GM18519 (cell line): Measurements from ENCODE around the gene ZNF213.
"Not testable (repeated sequence)": the region's sequence is repeated elsewhere in the genome, so short reads cannot be mapped to it uniquely, and the experiment has no call there.

Experiments used
- ATAC-seq: cut with Tn5 transposase; IDR thresholded peaks from one replicate; pipeline ENCODE4 v1.9.1; 2021; ENCODE audit warnings: mild to moderate bottlenecking, moderate library complexity; ENCODE audit not compliant: unreplicated experiment, low FRiP score

The ZNF213 gene

GRCh38 chr16:3123986-3124886 is 10.6 kb upstream of the ZNF213 start:
- ATAC-seq, result peak; percentile 67

- no peak for ATAC-seq
These were observed 7.1 kb upstream of the ZNF213 start for GRCh38 chr16:3127745-3128144.

- no peak for ATAC-seq
These were observed 5.4 kb upstream of the ZNF213 start for GRCh38 chr16:3129137-3130131.

GRCh38 chr16:3131755-3132377 is 3.0 kb upstream of the ZNF213 start:
- no peak for ATAC-seq

GRCh38 chr16:3133844-3134243 is 985 bp upstream of the ZNF213 start:
- ATAC-seq, result no peak

DNA sequence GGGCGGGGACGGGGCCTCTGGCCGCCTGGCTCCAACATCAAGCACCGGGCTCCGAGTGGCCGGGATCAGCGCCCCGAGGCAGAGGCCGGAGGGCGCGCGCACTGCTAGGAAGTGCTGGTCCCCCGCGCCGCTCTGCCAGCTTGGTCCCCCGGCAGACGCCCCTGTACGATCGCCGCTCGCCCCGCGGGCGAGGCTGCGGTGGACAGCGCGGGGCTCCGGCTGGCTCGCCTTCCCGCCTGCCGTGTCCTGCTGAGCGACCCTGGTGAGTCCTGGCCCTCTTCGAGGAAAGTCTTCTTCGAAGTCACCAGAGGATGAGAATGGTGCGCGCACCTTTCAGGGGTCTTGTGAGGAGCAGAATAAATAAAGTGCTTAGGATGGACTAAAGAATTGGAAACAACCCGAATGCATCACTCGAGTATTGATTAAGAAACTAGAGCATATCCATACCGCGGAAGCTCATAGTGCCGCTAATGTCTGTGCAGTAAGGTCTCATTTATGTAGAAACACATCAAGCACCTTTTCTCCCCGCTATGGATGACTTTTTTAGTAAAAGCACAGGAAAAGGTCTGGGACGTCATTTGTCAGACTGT is 392 bp downstream of the ZNF213 start:
- peak; percentile 18 for ATAC-seq

- ATAC-seq, result no peak
These were observed 2.4 kb downstream of the ZNF213 start for GRCh38 chr16:3137267-3137666.

DNA sequence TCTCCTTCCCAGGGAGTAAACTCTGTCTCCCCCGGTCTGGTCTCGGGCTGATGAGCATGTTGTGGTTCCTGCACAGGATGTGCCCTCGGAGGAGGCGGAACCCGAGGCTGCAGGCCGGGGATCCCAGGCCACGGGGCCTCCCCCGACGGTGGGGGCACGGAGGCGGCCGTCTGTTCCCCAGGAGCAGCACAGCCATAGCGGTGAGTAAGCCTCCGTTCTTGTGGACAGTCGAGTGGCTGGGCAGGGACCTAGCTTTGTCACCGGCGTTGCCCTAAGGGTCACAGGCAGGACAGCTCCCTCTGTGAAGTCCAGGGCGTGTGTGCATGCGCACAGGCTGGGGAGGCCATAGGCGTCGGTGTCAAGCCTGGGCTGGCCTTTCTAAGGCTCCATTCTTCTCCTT is 3.5 kb downstream of the ZNF213 start:
- ATAC-seq, result no peak

DNA sequence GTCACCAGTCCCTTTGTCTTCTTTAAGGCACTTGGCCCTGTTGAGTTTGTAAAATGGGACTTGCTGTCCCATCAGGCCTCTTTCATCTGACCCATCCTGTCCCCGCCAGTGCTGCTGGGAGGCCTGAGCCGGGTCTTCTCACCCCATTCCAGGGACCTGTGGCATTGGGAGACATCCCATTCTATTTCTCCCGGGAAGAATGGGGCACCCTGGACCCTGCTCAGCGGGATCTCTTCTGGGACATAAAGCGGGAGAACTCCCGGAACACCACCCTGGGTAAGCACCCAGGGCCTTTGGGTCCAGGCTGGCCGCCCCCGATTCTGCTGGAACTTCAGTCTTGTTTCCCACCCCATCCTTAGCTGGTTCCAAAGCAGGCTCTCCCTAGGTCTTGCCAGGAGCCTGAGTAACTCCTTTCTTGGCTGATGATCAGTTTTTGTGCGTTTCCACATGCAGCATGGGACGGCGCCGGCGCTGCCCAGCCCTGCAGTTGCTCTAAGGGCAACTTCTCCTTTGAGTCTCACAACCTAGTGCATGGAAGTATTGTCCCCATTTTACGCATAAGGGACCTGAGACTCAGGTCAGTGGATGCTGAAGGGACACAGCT is 4.1 kb downstream of the ZNF213 start:
- ATAC-seq, result no peak

DNA sequence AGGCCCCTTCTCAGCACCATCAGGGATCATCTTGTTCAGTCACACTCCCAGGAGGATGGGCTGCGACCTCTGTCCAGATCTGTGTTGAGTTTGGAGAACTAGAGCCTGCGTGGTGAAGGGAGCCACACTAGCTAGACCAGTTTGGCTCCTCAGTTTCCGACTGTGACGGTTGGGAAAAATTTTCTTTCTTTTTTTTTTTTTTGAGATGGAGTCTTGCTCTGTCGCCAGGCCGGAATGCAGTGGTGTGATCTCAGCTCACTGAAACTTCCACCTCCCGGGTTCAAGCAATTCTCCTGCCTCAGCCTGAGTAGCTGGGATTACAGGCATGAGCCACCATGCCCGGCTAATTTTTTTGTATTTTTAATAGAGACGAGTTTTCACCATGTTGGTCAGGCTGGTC is 4.7 kb downstream of the ZNF213 start:
- not testable (repeated sequence) for ATAC-seq

GRCh38 chr16:3140603-3141427 is 6.0 kb downstream of the ZNF213 start:
- ATAC-seq, result no peak

- ATAC-seq, result no peak
These were observed 7.0 kb downstream of the ZNF213 start for GRCh38 chr16:3141781-3142311.

- no peak for ATAC-seq
These were observed 7.5 kb downstream of the ZNF213 start for GRCh38 chr16:3142327-3142726.

- no peak for ATAC-seq
These were observed 7.9 kb downstream of the ZNF213 start for GRCh38 chr16:3142770-3143169.

GRCh38 chr16:3143189-3143588 is 8.4 kb downstream of the ZNF213 start:
- no peak for ATAC-seq

GRCh38 chr16:3143598-3144320 is 8.9 kb downstream of the ZNF213 start:
- ATAC-seq, result no peak

DNA sequence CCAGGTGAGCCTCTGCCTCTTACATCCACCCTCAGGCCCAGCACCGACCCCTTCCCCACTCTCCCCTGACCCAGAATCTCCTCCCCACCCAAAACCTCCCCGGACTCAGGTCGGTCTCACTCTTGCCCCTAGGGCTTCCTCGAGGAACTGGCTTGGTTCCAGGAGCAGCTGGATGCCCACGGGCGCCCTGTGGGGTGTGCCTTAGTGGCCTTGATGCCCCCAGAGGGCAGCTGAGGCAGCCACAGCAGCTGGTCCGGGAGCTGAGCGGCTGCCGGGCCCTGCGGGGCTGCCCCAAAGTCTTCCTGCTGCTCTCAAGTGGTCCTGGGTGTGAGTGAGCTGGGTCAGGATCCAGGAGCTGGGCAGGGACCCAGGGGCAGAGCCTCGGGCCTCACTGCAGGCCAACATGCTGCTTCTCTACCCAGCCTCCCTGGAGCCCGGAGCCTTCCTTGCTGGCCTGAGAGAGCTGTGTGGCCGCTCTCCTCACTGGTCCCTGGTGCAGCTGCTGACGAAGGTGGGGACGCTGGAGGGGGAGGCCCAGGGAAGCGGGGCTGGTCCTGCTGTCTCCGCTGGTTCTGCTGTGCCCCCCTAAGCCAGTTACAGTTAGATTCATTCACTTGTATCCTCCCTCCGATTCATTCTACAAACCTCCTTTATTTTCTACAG is 9.6 kb downstream of the ZNF213 start:
- ATAC-seq, result no peak

GRCh38 chr16:3145151-3145550 is 10.3 kb downstream of the ZNF213 start:
- no peak for ATAC-seq
